ENCODE measurements around the gene GFRA4. TPM values are rescaled to one million over a fixed set of nuclear protein-coding genes. Genes with fewer than 3 reads are reported as not detected.

The GFRA4 gene
- polyA plus RNA-seq, 2 donors: not detected

DNA sequence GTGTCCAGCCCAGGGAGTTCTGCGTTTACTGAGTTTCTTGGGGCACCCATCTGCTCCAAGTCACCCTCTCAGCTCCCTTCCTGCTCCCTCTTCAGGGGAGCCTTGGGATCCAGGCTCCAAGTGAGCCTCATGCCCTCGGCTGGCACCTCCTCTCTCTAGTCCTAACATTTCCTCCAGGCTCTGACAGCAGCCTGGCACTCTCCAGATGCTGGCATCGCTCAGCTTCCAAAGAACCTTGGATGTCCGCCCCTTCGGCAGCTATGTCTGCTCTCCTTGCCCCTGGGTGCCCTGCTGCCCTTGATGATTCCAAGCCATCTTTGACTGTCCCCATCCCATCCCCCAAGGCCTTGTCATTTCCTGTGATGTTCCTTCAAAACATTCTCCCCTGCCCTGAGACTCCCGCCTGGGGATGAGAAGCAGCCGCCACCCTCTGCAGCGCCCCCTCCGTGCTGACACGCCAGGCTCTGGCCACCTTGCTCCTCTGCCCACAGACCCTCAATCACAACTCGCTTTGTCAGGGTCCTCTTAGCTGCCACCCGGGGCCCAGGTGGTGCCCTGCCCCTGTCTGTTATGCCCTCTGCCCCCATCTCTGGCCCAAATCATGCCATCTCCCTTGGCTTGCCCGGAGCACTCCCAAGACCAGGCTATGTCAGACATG, 6.6 kb upstream of the GFRA4 start:
- WGBS, 2 donors: 72 to 76% methylated on average over 13 of the region's 13 CpGs
- no peak overlapping the region for H3K4me3 ChIP-seq (ENCODE audit: low read depth in 1 of 2, low read length in 2 of 2)
- H3K36me3 ChIP-seq (ENCODE audit: control insufficient read depth in 2 of 2, insufficient read depth in 2 of 2, low read length in 1 of 2): no peaks in the 10 kb centered on the region
- H3K4me1 ChIP-seq (ENCODE audit: control insufficient read depth in 2 of 2, insufficient read depth in 2 of 2, low read length in 1 of 2): peaks cover 0 to 5% of the 10 kb centered on the region in 2 donors
- H3K9me3 ChIP-seq (ENCODE audit: control insufficient read depth in 2 of 2, insufficient read depth in 1 of 2, low read depth in 1 of 2, low read length in 1 of 2): peaks cover 0 to 2% of the 10 kb centered on the region in 2 donors
- H3K27ac ChIP-seq (ENCODE audit: low read depth in 2 of 2, low read length in 1 of 2): no peak overlapping the region
- H3K27me3 ChIP-seq (ENCODE audit: control insufficient read depth in 1 of 2, insufficient read depth in 2 of 2, low read length in 2 of 2): peaks cover 0 to 4% of the 10 kb centered on the region in 2 donors

DNA sequence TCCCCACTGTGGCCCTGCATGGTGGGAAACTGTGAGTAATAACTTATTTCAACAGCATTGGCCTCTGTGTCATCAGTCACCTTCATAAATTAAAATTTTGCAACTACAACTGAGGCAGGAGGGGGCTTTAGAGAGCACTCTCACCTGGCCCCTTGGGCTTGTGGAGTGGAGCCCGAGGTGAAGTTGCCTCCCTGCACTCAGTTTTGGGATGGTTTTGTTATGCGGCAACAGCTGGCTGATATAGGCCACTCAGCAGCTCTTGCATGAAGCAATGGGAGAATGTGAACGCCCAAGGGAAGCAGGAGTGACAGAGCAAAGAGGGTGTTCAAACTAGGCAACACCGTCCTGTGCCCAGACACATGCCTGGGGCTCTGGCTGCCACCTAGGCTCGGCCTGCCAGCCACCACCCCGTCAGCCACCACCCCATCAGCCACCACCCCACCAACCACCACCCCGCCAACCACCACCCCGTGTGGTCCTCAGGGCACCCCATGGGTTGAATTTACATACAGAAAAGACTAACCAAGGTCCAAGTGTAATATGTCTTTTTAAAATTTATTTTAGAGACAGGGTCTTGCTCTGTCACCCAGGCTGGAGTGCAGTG, 4.3 kb upstream of the GFRA4 start:
- 85 to 92% methylated on average over 8 of the region's 8 CpGs for WGBS, 2 donors
- H3K9me3 ChIP-seq (ENCODE audit: control insufficient read depth in 2 of 2, insufficient read depth in 1 of 2, low read depth in 1 of 2, low read length in 1 of 2): no peaks in the 10 kb centered on the region
- H3K4me3 ChIP-seq (ENCODE audit: low read depth in 1 of 2, low read length in 2 of 2): no peak overlapping the region
- no peaks in the 10 kb centered on the region for H3K36me3 ChIP-seq (ENCODE audit: control insufficient read depth in 2 of 2, insufficient read depth in 2 of 2, low read length in 1 of 2)
- H3K27me3 ChIP-seq (ENCODE audit: control insufficient read depth in 1 of 2, insufficient read depth in 2 of 2, low read length in 2 of 2): peaks cover 0 to under 1% of the 10 kb centered on the region in 2 donors
- H3K27ac ChIP-seq (ENCODE audit: low read depth in 2 of 2, low read length in 1 of 2): no peak overlapping the region
- peaks cover 0 to 2% of the 10 kb centered on the region in 2 donors for H3K4me1 ChIP-seq (ENCODE audit: control insufficient read depth in 2 of 2, insufficient read depth in 2 of 2, low read length in 1 of 2)

DNA sequence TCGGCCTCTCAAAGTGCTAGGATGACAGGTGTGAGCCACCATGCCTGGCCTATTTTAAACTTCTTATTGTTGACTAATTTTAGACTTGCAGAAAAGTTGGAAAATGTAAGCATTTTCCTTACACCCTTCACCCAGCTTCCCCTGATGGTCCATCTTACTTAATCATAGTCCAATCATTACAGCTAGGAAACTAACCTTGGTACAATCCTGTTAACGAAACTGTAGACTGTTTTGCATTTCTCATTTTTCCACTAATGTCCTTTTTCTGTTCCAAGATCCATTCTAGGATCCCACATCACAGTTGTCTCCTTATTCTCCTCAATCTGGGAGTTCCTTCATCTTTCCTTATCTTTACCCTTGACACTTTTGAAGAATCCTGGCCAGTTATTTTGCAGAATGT, 659 bp upstream of the GFRA4 start:
- peaks cover 4% of the 10 kb centered on the region in 2 donors for H3K4me1 ChIP-seq (ENCODE audit: control insufficient read depth in 2 of 2, insufficient read depth in 2 of 2, low read length in 1 of 2)
- H3K4me3 ChIP-seq (ENCODE audit: low read depth in 1 of 2, low read length in 2 of 2): no peak overlapping the region
- H3K9me3 ChIP-seq (ENCODE audit: control insufficient read depth in 2 of 2, insufficient read depth in 1 of 2, low read depth in 1 of 2, low read length in 1 of 2): no peaks in the 10 kb centered on the region
- no peak overlapping the region for H3K27ac ChIP-seq (ENCODE audit: low read depth in 2 of 2, low read length in 1 of 2)
- H3K36me3 ChIP-seq (ENCODE audit: control insufficient read depth in 2 of 2, insufficient read depth in 2 of 2, low read length in 1 of 2): no peaks in the 10 kb centered on the region
- 81 to 84% methylated on average over 2 of the region's 2 CpGs for WGBS, 2 donors
- H3K27me3 ChIP-seq (ENCODE audit: control insufficient read depth in 1 of 2, insufficient read depth in 2 of 2, low read length in 2 of 2): peaks cover 7 to 10% of the 10 kb centered on the region in 2 donors

DNA sequence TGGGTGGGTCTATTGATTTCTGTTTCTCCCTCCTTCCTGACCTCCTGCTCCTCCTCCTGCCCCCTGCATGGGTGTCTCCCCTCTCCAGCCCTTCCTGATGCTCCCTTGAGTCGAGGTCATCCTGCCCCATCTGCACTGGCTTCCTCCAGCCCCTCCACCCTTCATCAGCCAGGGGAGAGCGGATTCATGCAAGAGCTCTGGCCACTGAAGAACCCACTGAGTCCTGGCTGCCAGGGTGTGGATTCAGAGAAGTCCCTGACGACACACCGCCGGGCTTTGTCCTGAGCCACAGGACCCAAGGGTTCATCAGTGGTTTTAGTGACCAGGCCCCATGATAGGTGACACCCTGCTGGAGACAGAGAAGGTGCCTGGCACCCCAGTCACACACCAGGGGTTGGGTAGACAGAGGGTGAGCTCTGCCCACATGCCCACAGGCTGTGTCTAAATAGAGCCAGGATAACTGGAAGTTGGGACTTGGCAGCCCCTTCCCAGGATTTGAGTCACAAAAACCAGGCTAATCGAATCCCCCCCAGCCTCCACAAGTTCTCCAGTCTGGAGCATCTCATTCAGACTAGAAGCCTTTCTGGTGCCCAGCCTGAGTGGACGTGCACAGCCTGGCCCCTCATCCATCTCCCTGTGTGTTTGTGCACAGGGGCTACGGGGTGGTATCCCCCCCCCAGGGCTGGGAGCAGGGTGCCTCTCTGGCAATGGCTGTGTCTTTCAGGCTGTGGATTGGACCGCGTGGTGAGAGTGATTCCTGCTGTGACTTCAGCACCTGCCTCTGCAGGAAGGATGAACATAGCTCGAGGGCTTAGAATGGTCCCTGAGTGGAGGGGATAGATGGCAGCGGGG, 1.2 kb downstream of the GFRA4 start:
- Histone ChIP-seq H3K4me3 (ENCODE audit: low read depth in 1 of 2, low read length in 2 of 2) (no peak overlapping the region), H3K9me3 (ENCODE audit: control insufficient read depth in 2 of 2, insufficient read depth in 1 of 2, low read depth in 1 of 2, low read length in 1 of 2) (no peaks in the 10 kb centered on the region), H3K27ac (ENCODE audit: low read depth in 2 of 2, low read length in 1 of 2) (no peak overlapping the region), H3K36me3 (ENCODE audit: control insufficient read depth in 2 of 2, insufficient read depth in 2 of 2, low read length in 1 of 2) (no peaks in the 10 kb centered on the region), H3K27me3 (ENCODE audit: control insufficient read depth in 1 of 2, insufficient read depth in 2 of 2, low read length in 2 of 2) (peaks cover 7 to 10% of the 10 kb centered on the region in 2 donors), H3K4me1 (ENCODE audit: control insufficient read depth in 2 of 2, insufficient read depth in 2 of 2, low read length in 1 of 2) (peaks cover 4 to 7% of the 10 kb centered on the region in 2 donors)
- 64 to 65% methylated on average over 12 of the region's 12 CpGs for WGBS, 2 donors

DNA sequence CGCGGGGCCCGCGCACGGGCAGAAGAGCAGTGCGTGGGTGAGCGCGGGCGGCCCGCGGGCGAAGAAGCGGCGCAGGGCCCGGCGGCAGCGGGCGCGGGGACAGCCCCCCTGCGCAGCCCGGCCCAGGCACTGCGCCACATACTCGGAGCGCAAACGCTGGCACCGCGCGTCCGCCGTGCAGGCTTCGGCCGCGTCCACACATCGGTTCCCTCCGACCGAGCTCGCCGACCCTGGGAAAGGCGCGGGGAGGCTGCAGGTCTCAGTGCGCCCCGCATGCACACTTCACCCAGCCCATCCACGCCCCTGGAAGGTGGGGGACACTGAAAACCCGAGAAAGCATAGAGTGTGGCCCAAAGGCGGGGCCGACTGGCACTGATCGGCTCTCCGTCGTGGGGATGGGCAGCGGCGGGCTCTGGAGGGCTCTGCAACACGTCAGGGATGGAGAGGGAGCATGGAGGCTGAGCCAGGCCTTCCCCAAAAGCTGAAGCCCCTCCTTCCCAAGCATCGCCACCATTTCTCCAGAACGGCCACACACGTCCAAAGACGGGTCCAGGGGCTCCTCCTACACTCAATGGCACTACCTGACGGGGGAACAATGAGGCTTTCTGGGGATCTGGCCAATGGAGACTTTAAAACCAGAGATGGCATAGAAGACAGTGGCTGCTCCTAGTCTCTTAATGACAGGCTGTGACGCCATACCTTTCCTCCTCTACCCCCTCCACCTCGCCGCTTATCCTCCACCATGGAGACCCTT, 2.0 kb downstream of the GFRA4 start:
- Histone ChIP-seq H3K27me3 (ENCODE audit: control insufficient read depth in 1 of 2, insufficient read depth in 2 of 2, low read length in 2 of 2) (peaks cover 7 to 10% of the 10 kb centered on the region in 2 donors), H3K4me3 (ENCODE audit: low read depth in 1 of 2, low read length in 2 of 2) (peak overlapping the region in 1 of 2 donors; percentile 32), H3K36me3 (ENCODE audit: control insufficient read depth in 2 of 2, insufficient read depth in 2 of 2, low read length in 1 of 2) (no peaks in the 10 kb centered on the region), H3K4me1 (ENCODE audit: control insufficient read depth in 2 of 2, insufficient read depth in 2 of 2, low read length in 1 of 2) (peaks cover 4 to 7% of the 10 kb centered on the region in 2 donors), H3K9me3 (ENCODE audit: control insufficient read depth in 2 of 2, insufficient read depth in 1 of 2, low read depth in 1 of 2, low read length in 1 of 2) (no peaks in the 10 kb centered on the region), H3K27ac (ENCODE audit: low read depth in 2 of 2, low read length in 1 of 2) (no peak overlapping the region)
- WGBS, 2 donors: 12% methylated on average over 54 to 60 of the region's 60 CpGs

DNA sequence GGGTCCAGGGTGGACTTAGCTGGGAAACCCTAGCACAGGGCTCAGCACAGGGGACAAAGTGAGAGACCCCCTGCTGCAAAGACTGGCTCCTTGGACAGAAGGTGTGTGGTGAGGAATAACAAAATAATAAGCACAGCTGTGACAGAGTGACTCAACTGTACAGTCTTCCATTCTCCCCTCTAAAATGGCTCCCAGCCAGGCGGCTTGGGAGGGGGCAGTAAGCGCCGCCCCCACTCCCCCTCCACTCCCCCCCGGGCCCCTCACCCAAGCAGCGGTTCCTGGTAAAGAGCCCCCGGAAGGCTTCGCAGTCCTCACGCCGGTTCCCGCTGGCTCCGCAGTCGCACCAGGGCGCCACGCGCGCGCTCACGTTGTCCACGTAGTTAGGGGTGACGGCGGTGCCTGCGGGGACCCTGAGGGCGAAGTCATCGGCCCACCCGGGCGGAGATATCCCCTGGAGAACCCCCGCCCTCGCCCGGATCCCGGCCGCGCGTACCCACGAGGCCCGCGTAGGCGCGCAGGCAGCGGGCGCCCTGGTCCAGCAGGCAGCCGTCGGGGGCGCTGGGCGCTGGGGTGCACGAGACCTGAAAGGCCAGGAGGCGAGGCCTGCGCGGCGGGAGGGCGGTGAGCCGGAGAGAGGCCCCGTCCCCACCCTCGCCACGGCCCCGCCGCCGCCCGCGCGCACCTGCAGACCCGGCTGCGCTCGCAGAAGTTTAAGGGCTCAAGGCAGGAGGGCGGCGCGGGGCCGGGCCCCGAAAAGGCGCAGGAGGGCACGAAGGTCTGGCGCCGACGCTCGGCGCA, 2.7 kb downstream of the GFRA4 start:
- H3K4me3 ChIP-seq (ENCODE audit: low read depth in 1 of 2, low read length in 2 of 2): peak overlapping the region in 1 of 2 donors; percentile 32
- H3K9me3 ChIP-seq (ENCODE audit: control insufficient read depth in 2 of 2, insufficient read depth in 1 of 2, low read depth in 1 of 2, low read length in 1 of 2): no peaks in the 10 kb centered on the region
- H3K27me3 ChIP-seq (ENCODE audit: control insufficient read depth in 1 of 2, insufficient read depth in 2 of 2, low read length in 2 of 2): peaks cover 7 to 10% of the 10 kb centered on the region in 2 donors
- H3K4me1 ChIP-seq (ENCODE audit: control insufficient read depth in 2 of 2, insufficient read depth in 2 of 2, low read length in 1 of 2): peaks cover 4 to 7% of the 10 kb centered on the region in 2 donors
- 4 to 5% methylated on average over 57 to 75 of the region's 75 CpGs for WGBS, 2 donors
- H3K27ac ChIP-seq (ENCODE audit: low read depth in 2 of 2, low read length in 1 of 2): no peak overlapping the region
- no peaks in the 10 kb centered on the region for H3K36me3 ChIP-seq (ENCODE audit: control insufficient read depth in 2 of 2, insufficient read depth in 2 of 2, low read length in 1 of 2)

DNA sequence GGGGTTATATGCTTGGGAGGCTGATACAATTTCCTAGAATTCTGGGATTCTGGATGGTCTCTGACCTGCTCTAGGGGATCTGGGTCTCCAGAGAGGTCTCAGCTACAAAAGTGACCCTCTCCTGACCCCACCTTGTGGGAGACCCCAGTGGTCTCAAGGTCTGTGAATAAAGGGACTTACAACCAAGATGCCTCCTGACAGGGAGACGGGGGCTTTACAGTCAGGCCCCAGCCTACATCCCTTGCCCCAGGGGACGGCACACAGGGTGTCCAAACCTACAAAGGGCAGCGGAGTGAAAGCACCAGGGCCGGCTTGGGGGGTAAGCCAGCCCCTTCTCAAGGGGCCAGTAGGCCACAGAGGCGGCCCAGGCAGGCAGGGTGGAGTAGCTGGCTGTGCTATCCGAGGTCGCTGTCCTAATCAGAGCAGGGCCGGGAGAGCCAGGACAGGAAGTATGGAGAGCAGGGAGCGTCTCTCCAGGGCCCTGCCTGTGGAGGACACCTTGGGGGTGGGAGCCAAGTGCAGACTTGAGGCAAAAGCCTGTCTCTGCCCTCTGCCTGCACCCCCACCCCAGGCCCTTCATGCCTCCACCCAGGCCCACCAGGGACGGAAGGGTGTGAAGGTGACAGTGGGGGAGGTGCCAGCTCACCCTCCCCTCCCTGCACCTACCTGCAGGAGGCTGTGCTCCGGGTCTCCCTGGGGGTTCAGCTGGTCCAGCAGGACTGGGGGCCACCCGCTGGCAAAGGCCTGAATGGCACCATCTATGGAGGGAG, 3.5 kb downstream of the GFRA4 start:
- peaks cover 4 to 7% of the 10 kb centered on the region in 2 donors for H3K4me1 ChIP-seq (ENCODE audit: control insufficient read depth in 2 of 2, insufficient read depth in 2 of 2, low read length in 1 of 2)
- no peaks in the 10 kb centered on the region for H3K9me3 ChIP-seq (ENCODE audit: control insufficient read depth in 2 of 2, insufficient read depth in 1 of 2, low read depth in 1 of 2, low read length in 1 of 2)
- no peak overlapping the region for H3K4me3 ChIP-seq (ENCODE audit: low read depth in 1 of 2, low read length in 2 of 2)
- no peaks in the 10 kb centered on the region for H3K36me3 ChIP-seq (ENCODE audit: control insufficient read depth in 2 of 2, insufficient read depth in 2 of 2, low read length in 1 of 2)
- H3K27me3 ChIP-seq (ENCODE audit: control insufficient read depth in 1 of 2, insufficient read depth in 2 of 2, low read length in 2 of 2): peaks cover 7 to 10% of the 10 kb centered on the region in 2 donors
- 67 to 73% methylated on average over 12 of the region's 12 CpGs for WGBS, 2 donors
- no peak overlapping the region for H3K27ac ChIP-seq (ENCODE audit: low read depth in 2 of 2, low read length in 1 of 2)

DNA sequence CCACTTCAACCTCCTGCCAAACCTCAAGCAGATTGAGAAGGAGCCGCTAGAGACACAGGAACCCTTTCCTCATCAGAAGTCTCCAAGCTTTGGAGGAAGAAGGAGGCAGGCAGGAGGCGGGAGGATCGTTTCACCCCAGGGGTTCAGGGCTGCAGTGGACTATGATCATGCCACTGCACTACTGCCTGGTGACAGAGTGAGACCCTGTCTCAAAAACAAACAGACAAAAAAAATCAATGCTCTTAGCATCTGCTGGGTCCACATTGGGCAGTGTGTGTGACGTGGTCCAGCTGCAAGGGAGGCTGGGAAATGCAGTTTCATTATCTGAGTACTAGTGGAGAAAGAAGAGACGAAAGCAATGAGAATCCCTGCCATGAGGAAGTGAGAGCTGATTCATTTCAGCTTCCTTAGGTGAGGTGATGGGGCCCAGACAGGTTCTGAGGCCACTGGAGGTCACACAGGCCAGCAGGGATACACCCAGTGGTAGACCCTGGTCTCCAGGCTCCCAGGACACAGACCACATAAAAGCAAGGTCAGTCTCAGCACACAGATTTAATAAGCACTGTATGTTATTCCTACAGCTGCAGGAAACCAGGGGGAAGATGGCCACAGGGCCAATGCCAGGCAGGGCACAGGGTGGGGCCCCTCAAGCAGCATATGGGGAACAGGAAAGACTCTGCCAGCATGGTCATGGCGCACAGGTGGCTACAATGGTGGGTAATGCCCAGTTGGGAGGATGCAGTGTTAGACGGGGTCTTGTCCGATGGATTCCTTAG, 4.3 kb downstream of the GFRA4 start:
- H3K27me3 ChIP-seq (ENCODE audit: control insufficient read depth in 1 of 2, insufficient read depth in 2 of 2, low read length in 2 of 2): peaks cover 7 to 10% of the 10 kb centered on the region in 2 donors
- H3K27ac ChIP-seq (ENCODE audit: low read depth in 2 of 2, low read length in 1 of 2): peak overlapping the region in 1 of 2 donors; percentile 25
- no peaks in the 10 kb centered on the region for H3K9me3 ChIP-seq (ENCODE audit: control insufficient read depth in 2 of 2, insufficient read depth in 1 of 2, low read depth in 1 of 2, low read length in 1 of 2)
- H3K36me3 ChIP-seq (ENCODE audit: control insufficient read depth in 2 of 2, insufficient read depth in 2 of 2, low read length in 1 of 2): no peaks in the 10 kb centered on the region
- H3K4me3 ChIP-seq (ENCODE audit: low read depth in 1 of 2, low read length in 2 of 2): no peak overlapping the region
- 58 to 68% methylated on average over 8 of the region's 8 CpGs for WGBS, 2 donors
- H3K4me1 ChIP-seq (ENCODE audit: control insufficient read depth in 2 of 2, insufficient read depth in 2 of 2, low read length in 1 of 2): peaks cover 4 to 7% of the 10 kb centered on the region in 2 donors

Measured in esophagus (tissue), 2 donors.